HG03103 (cell line): Measurements from ENCODE around the gene CEP170.
A peak's percentile ranks its signal among the peaks of the same experiment; 100 is the strongest.
"Not testable (repeated sequence)": the region's sequence is repeated elsewhere in the genome, so short reads cannot be mapped to it uniquely, and the experiment has no call there.

Experiments
- ATAC-seq: cut with Tn5 transposase; IDR thresholded peaks from one replicate; pipeline ENCODE4 v1.9.1; 2021; ENCODE audit warnings: low read depth; ENCODE audit not compliant: unreplicated experiment

CEP170 gene

DNA sequence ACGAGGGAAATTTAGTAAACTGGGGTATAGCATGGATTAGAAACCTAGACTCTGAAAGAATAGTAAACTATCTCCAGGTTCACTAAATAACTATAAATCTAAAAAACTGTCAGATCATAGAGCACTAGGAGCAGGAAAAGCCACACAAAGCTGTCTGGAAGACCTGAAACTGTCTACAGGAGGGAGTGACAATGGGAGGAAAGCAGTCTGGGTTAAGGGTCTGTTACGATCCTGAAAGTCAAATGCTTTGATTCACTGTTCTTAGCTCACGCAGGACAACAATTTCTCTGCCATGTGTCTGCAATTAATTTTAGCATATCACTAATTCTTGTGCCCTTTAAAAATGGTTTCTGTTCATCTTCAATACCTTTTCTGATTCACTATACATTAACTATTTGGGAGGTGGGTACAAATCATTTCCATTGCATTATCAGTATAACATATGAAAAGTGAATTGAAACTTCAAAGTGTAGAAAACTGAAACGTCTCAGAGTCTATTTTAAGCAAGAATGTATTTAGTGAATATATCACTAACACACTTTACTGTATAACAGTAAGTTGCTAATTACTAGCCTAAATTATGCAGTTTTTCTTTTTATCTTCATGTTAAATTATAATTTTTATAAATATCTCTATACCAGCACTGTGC, 18.4 kb downstream of the CEP170 start:
- ATAC-seq: peak; percentile 57

DNA sequence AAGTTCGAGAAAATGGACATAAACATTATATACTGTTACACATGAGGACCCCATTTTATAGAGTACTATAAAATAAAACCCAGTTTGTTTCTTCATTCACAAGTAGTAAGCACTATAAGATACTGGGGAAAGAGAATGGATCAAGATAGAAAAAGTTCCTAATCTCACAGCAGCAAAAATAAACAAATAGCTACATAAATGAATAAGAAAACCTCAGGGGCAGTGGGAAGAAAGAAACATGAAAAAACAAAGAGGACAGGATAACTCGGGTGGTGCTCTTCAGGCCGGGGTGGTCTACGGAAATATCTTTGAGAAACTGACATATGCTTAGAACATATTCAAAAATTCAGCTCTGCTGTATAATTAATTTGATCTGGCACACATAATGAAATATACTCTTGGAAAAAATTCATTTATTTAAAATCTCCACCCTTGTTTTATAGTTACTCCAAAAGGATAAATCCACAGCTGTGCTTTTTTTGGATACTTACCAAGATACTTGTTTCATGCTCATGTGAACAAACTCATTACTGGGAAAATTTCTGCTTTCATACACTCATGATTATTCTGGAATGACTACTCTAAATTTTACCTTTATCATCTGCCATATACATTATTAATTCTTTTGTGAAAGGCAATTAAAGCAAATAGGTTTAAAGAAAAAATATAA, 20.0 kb downstream of the CEP170 start:
- ATAC-seq: no peak

DNA sequence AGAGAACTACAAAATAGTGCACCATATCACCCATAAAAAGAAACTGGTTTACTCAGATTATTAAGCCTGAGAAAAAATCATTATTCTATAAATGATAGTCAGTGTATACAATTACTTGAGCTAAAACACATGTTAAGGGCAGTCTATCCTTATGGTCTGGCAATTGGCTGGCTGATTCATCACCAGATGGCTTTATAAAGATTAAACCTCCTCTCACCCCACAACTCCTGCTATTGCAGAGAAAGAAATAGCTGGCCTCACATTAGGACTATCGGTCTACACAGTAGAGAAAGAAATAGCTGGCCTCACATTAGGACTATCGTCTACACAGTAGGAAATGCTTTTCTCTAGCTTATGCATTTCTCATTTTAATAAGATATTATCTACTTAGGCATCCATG, 21.2 kb downstream of the CEP170 start:
- no peak for ATAC-seq

DNA sequence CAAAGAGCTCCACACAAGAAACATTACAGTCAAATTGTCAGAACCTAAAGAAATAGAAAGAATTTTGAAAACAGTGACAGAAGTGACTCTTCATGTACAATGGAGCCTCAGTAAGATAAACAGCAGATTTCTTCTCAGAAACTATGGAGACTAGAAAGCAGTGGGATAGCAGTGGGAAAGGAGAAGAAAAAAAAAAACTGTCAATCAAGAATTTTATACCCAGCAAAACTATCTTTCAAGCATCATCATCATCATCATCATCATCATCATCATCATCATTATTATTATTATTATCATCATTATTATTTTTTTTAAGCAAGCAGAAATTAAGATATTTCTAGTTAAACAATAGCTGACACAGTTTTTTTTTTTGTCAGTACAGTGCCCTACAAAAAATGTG, 24.2 kb downstream of the CEP170 start:
- ATAC-seq: no peak

- ATAC-seq: no peak
These were observed 25.6 kb downstream of the CEP170 start for GRCh38 chr1:243229526-243229925.

DNA sequence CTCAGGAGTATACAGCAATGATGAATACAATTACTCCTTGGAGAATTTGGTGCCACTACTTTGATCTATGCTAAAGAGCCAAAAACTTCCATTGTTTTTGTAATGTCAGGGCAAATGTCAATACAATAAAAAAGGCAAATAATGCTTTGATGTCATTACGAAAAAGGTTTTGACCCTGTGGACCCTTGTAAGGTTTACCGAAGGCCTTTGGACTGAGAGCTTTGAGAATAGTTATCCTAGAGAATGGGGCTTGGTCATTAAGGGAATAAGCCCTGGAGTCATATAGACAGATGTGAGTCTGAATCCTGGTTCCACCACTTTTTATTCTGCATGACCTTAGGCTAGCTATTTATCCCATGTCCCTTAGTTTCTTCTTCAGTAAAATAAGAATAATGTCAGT, 27.5 kb downstream of the CEP170 start:
- no peak for ATAC-seq

DNA sequence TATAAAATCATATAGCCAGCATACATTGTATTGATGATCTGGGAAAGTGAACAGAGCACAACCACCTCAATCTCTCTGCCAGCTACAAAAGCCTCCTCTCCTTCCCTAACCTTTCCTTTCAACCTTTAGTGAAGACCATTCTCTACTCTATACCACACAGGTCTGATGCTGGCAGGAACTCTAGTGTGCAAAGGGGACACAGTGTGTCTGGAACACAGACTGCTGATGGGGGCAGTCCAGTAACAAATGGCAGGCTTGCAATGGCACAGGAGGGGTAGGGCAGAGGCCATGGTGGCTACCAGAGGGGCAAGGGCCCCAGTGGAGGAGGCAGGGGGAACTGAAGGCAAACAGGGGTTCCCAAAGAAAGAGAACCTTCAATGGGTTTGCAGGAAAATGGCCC, 37.0 kb downstream of the CEP170 start:
- no peak for ATAC-seq

GRCh38 chr1:243217349-243217748, 37.7 kb downstream of the CEP170 start:
- no peak for ATAC-seq

- ATAC-seq: no peak
These were observed 38.3 kb downstream of the CEP170 start for GRCh38 chr1:243216741-243217140.

GRCh38 chr1:243215276-243215875, 39.7 kb downstream of the CEP170 start:
- ATAC-seq: not testable (repeated sequence)

DNA sequence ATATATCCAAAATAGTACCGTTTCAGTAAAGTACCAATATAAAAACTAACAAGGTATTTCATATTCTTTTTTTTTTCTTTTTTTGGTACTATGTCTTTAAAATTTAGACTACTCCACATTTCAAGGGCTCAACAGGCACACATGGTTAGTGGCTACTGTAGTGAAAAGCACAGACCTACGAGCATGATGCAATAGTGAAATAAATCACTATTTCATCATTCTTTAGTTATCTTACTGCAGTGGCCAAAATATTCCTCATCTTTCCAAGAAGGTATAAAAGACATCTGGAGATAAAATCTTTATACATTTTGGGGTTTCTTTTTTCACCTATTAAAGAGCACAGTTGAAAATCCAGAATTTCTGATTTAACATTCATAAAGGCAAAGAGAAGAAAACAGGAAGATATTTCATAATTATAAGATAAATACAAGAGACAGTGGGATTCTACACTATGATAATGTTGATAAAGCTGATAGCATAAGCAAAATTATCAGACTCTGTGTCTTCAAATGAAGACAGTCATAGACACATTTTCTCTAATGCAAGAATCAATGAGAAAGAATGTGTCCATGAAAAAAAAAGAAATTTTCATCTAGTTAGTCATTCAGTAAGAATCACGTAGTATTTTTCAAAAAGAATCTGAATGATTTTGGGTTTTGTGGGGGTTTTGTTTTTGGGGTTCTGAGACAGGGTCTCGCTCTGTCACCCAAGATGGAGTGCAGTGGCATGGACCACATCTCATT, 41.9 kb downstream of the CEP170 start:
- no peak for ATAC-seq

GRCh38 chr1:243211984-243212383, 43.1 kb downstream of the CEP170 start:
- ATAC-seq: not testable (repeated sequence)

- ATAC-seq: not testable (repeated sequence)
These were observed 50.0 kb downstream of the CEP170 start for GRCh38 chr1:243205026-243205501.

GRCh38 chr1:243204336-243204735, 50.7 kb downstream of the CEP170 start:
- not testable (repeated sequence) for ATAC-seq

DNA sequence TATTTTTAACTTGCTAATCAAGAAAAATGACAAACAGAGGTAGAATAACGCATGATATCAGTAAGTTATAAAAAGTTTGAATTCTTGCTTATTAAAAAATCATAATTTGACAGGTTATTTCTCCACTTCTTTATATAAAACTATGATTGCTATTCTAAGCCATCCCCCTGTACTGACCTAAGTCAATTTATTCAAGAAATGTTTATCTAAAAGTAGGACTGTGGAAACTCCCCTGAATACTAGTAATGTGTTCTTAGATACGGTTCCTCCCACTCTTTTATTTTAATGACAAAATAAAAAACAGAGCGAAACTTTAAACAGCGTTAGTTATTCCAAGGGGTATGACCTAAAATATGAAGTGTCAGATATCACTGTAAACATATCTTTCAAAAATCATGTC, 51.9 kb downstream of the CEP170 start:
- ATAC-seq: not testable (repeated sequence)

GRCh38 chr1:243201316-243201715, 53.8 kb downstream of the CEP170 start:
- ATAC-seq: not testable (repeated sequence)

DNA sequence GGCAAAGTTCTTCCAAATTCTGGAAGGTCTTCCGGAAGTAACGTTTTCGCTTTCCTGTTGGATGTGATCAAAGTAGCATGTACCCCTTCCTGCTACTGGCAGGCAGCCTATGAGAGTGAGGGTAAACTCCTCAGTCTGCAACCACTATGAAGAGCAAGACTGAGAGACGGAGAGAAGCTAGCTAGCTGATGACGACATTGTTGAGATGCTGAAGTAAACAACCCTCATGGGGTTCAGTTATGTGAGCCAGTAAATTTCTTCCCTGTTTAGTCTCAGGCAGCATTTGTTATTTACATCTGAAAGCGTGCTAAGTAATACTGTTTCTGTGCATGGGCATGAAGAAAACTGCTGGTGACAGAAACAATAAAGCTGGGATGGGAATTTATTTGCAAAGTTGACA, 57.6 kb downstream of the CEP170 start:
- ATAC-seq: not testable (repeated sequence)

- not testable (repeated sequence) for ATAC-seq
These were observed 61.8 kb downstream of the CEP170 start for GRCh38 chr1:243193330-243193729.

DNA sequence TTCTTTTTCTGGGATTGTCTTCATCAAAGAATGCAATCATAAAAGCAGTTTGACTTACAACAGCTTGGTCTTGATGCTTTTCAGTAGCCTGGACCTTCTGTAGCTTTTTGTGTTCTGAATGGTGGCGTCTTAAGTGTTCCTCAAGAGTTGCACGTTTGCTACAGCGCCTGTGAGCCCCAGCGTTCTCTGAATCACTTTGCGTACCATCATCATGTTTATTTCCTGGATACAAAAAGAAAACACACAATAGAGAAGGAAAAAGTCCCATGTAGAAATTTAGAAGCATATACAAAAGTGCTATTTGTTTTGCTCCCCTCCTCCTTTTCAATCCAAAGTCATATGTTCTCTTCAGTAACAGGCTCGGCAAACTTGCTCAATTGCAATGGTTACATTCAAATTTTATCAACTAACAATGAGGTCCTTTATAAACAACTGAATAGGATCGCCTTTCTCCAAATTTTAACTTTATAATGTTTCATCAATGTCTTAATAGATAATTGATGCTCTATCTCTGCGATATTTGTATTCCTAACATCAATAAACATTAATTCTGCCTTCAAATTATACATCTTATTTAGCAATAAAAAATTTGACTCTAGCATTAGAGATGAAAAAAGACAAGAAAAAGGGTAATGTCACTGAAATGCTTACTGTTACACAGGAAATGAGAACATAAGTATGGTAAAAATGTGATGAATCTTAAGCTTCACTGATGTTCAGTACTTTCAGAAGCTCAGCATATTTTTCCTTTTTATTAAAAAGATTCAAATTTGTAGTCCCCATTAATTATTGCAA, 68.7 kb downstream of the CEP170 start:
- not testable (repeated sequence) for ATAC-seq

DNA sequence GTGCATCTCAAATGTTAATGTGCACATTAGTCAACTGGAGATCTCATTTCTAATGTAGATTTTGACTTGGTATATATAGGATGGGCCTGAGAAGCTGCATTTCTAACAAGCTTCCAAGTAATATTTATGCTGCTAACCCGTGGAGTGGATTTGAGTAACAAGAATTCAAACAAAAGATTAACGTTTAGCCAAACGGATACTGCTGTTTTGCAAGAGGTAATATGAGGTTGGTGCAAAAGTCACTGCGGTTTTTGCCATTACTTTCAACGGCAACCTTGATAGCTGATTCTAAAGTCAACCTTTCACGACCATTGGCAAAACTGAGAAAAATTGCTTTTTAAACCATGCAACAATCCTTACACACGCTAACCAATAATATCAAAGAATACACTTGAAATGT, 70.3 kb downstream of the CEP170 start:
- not testable (repeated sequence) for ATAC-seq
